HUES48 (cell line): ENCODE results near the gene CORO7.

Experiments
- H3K27ac ChIP-seq: one replicate; pipeline ENCODE4 v1.7.0; 2013; ENCODE audit warnings: low read depth, low read length, inconsistent platforms
- H3K27me3 ChIP-seq: 2 replicates; pipeline ENCODE4 v1.6.1; 2013; ENCODE audit warnings: mild to moderate bottlenecking, low read length; ENCODE audit not compliant: control insufficient read depth, insufficient read depth
- H3K36me3 ChIP-seq: 2 replicates; pipeline ENCODE4 v1.6.1; 2013; ENCODE audit warnings: low read length; ENCODE audit not compliant: control insufficient read depth, insufficient read depth
- H3K4me1 ChIP-seq: 2 replicates; pipeline ENCODE4 v1.6.1; 2013; ENCODE audit warnings: mild to moderate bottlenecking, low read length; ENCODE audit not compliant: control insufficient read depth, insufficient read depth
- H3K4me3 ChIP-seq: 2 replicates; pipeline ENCODE4 v1.5.1; 2013; ENCODE audit warnings: mild to moderate bottlenecking, low read depth, low read length
- H3K9ac ChIP-seq: 2 replicates; pipeline ENCODE4 v1.6.1; 2013; ENCODE audit warnings: mild to moderate bottlenecking, low read depth, low read length, moderate library complexity
- H3K9me3 ChIP-seq: 2 replicates; pipeline ENCODE4 v1.6.1; 2013; ENCODE audit warnings: low read length; ENCODE audit not compliant: control insufficient read depth, insufficient read depth

The CORO7 gene

DNA sequence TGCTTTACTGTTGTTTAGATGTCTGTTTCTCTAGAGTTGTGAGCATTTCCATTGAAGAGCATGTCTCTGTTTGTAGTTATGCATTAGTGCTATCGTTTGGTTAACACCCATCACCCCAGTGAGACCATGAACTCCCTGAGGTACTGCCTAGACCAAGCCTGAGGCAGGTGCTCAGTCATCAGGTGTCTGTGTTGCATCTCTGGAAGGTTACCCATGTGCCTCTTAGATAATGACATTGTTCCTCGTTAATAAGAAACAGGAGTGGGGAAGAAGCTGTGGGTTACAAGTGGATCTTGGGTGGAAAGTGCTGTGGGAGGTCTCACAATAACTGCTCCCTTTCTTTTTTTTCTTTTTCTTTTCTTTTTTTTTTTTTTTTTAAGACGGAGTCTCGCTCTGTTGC, 27.6 kb upstream of the CORO7 start:
- Histone ChIP-seq H3K4me1 (no peaks in the 10 kb centered on the region), H3K9ac (no peak overlapping the region), H3K9me3 (no peaks in the 10 kb centered on the region), H3K27me3 (no peaks in the 10 kb centered on the region), H3K36me3 (peaks cover 92% of the 10 kb centered on the region), H3K27ac (no peak overlapping the region), H3K4me3 (no peak overlapping the region)

DNA sequence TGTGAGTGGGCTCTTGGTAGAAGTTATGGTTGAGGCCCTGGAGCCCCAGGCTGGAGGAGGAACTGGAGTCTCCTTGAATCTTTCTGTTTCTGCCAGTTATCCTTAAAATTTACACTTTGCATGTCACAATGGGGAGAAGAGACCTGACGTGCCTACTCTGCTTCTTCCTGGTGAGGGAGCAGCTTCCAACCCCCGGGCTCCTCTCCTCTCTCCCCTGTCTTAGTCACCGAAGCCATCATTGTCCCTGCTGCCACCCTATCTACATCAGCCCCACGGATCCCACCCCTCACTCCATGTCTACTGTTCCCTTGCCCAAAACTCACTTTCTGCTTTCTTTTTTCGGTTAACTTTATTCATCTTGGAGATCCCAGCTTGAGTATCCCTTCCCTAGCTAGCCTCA, 26.9 kb upstream of the CORO7 start:
- Histone ChIP-seq H3K27me3 (no peaks in the 10 kb centered on the region), H3K4me3 (no peak overlapping the region), H3K9ac (no peak overlapping the region), H3K36me3 (peaks cover 93% of the 10 kb centered on the region), H3K9me3 (no peaks in the 10 kb centered on the region), H3K4me1 (no peaks in the 10 kb centered on the region), H3K27ac (no peak overlapping the region)

DNA sequence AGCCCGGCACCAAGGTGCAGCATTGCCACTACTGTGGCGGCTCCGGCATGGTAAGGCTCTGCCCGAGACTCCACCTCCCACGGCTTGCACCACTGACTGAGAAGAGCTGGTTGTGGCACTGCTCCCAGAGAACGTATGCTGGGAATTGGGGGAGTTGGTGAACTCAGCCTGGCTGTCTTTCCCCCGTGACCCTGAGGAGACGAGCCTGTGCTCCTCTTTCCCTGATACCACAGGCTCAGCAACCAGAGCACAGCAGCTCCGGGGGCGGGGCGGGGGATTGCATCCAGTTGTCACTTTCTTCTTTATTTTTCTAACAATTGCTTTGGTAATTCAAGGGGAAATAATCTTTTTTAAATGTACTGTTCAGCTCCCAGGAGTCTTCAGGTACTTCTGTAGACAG, 26.0 kb upstream of the CORO7 start:
- Histone ChIP-seq H3K4me1 (no peaks in the 10 kb centered on the region), H3K9me3 (no peaks in the 10 kb centered on the region), H3K9ac (no peak overlapping the region), H3K27me3 (no peaks in the 10 kb centered on the region), H3K4me3 (no peak overlapping the region), H3K36me3 (peaks cover 92% of the 10 kb centered on the region), H3K27ac (no peak overlapping the region)

GRCh38 chr16:4437366-4437765, 21.0 kb upstream of the CORO7 start:
- Histone ChIP-seq H3K4me3 (no peak overlapping the region), H3K36me3 (peaks cover 90% of the 10 kb centered on the region), H3K27me3 (no peaks in the 10 kb centered on the region), H3K9ac (no peak overlapping the region), H3K9me3 (no peaks in the 10 kb centered on the region), H3K27ac (no peak overlapping the region), H3K4me1 (no peaks in the 10 kb centered on the region)

- H3K4me1 ChIP-seq = no peaks in the 10 kb centered on the region
- H3K9me3 ChIP-seq = no peaks in the 10 kb centered on the region
- no peak overlapping the region for H3K27ac ChIP-seq
- H3K27me3 ChIP-seq = no peaks in the 10 kb centered on the region
- no peak overlapping the region for H3K9ac ChIP-seq
- peaks cover 86% of the 10 kb centered on the region for H3K36me3 ChIP-seq
- H3K4me3 ChIP-seq = no peak overlapping the region
Measured at GRCh38 chr16:4435337-4436067, 19.1 kb upstream of the CORO7 start.

- Histone ChIP-seq H3K36me3 (peaks cover 77% of the 10 kb centered on the region), H3K27ac (peak overlapping the region; percentile 14), H3K4me1 (no peaks in the 10 kb centered on the region), H3K4me3 (no peak overlapping the region), H3K9me3 (no peaks in the 10 kb centered on the region), H3K9ac (no peak overlapping the region), H3K27me3 (no peaks in the 10 kb centered on the region)
Measured at GRCh38 chr16:4433914-4434787, 17.8 kb upstream of the CORO7 start.

GRCh38 chr16:4433228-4433627, 16.8 kb upstream of the CORO7 start:
- no peaks in the 10 kb centered on the region for H3K27me3 ChIP-seq
- H3K9ac ChIP-seq = no peak overlapping the region
- H3K9me3 ChIP-seq = no peaks in the 10 kb centered on the region
- H3K27ac ChIP-seq = no peak overlapping the region
- H3K4me3 ChIP-seq = no peak overlapping the region
- peaks cover 71% of the 10 kb centered on the region for H3K36me3 ChIP-seq
- H3K4me1 ChIP-seq = no peaks in the 10 kb centered on the region

GRCh38 chr16:4431023-4431422, 14.6 kb upstream of the CORO7 start:
- Histone ChIP-seq H3K36me3 (peaks cover 52% of the 10 kb centered on the region), H3K27ac (no peak overlapping the region), H3K9ac (no peak overlapping the region), H3K4me3 (no peak overlapping the region), H3K4me1 (0 out of 2 replicates have a peak, but pooled peaks cover 4% of the 10 kb centered on the region), H3K9me3 (no peaks in the 10 kb centered on the region), H3K27me3 (no peaks in the 10 kb centered on the region)

DNA sequence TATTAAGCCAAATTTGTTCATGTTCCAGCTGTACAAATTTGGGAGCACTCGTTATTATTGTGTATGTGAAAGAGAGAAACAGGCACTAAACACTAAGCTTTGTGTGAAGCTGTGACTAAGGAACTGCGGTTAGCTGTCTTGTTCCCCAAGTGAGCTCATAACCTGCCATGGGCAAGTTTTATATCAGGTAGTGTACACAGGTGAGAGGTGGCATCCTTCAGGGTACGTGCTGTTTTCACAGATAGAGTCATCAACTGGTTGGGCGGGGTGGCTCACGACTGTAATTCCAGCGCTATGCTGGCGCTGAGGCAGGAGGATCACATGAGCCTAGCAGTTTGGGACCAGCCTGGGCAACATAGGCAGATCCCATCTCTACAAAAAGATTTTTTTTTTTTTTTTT, 12.1 kb upstream of the CORO7 start:
- Histone ChIP-seq H3K27ac (no peak overlapping the region), H3K27me3 (no peaks in the 10 kb centered on the region), H3K9ac (no peak overlapping the region), H3K4me1 (0 out of 2 replicates have a peak, but pooled peaks cover 9% of the 10 kb centered on the region), H3K9me3 (no peaks in the 10 kb centered on the region), H3K4me3 (no peak overlapping the region), H3K36me3 (peaks cover 28% of the 10 kb centered on the region)

- H3K27ac ChIP-seq = no peak overlapping the region
- H3K4me1 ChIP-seq = 0 out of 2 replicates have a peak, but pooled peaks cover 9% of the 10 kb centered on the region
Measured at GRCh38 chr16:4426722-4427372, 10.5 kb upstream of the CORO7 start.

More at GRCh38 chr16:4426722-4427372, 10.5 kb upstream of the CORO7 start:
- peaks cover 19% of the 10 kb centered on the region for H3K36me3 ChIP-seq
- H3K4me3 ChIP-seq = peak overlapping the region; percentile 96
- no peaks in the 10 kb centered on the region for H3K9me3 ChIP-seq
- H3K9ac ChIP-seq = peak overlapping the region; percentile 92
- no peaks in the 10 kb centered on the region for H3K27me3 ChIP-seq
